Measurements from ENCODE around the gene EBI3.
"Not testable (repeated sequence)": the region's sequence is repeated elsewhere in the genome, so short reads cannot be mapped to it uniquely, and the experiment has no call there.

The EBI3 gene

GRCh38 chr19:4234142-4234861 lies 5.0 kb downstream of the EBI3 start:
- DNase-seq (ENCODE audit: low spot score in 2 of 2): no peak
- in situ Hi-C loops (cut with MboI; ENCODE audit: low sequenced_read_pairs): no loop called here
- H3K36me3 ChIP-seq (replicated peaks): no peaks in the 10 kb centered on the region
- H3K27me3 ChIP-seq (ENCODE audit: low read depth): no peaks in the 10 kb centered on the region
- no peaks in the 10 kb centered on the region for H3K9me3 ChIP-seq
- H3K4me3 ChIP-seq: no peak overlapping the region
- no peaks in the 10 kb centered on the region for H3K4me1 ChIP-seq

GRCh38 chr19:4234862-4235201 lies 5.5 kb downstream of the EBI3 start:
- Histone ChIP-seq H3K36me3 (replicated peaks) (no peaks in the 10 kb centered on the region), H3K4me1 (no peaks in the 10 kb centered on the region), H3K27me3 (ENCODE audit: low read depth) (no peaks in the 10 kb centered on the region), H3K4me3 (no peak overlapping the region), H3K9me3 (no peaks in the 10 kb centered on the region)
- in situ Hi-C loops (cut with MboI; ENCODE audit: low sequenced_read_pairs): no loop called here
- DNase-seq (ENCODE audit: low spot score in 2 of 2): no peak

- in situ Hi-C loops (cut with MboI; ENCODE audit: low sequenced_read_pairs): not testable (repeated sequence)
These were observed 8.2 kb downstream of the EBI3 start for GRCh38 chr19:4237510-4237909.

GRCh38 chr19:4238831-4239230 lies 9.5 kb downstream of the EBI3 start:
- in situ Hi-C loops (cut with MboI; ENCODE audit: low sequenced_read_pairs): no loop called here
- no peaks in the 10 kb centered on the region for H3K36me3 ChIP-seq (replicated peaks)
- no peak overlapping the region for H3K4me3 ChIP-seq
- H3K9me3 ChIP-seq: no peaks in the 10 kb centered on the region; the same call in 1 of the 2 replicates
- no peaks in the 10 kb centered on the region for H3K27me3 ChIP-seq (ENCODE audit: low read depth)
- DNase-seq (ENCODE audit: low spot score in 2 of 2): no peak
- H3K4me1 ChIP-seq: no peaks in the 10 kb centered on the region

More at GRCh38 chr19:4237510-4237909, 8.2 kb downstream of the EBI3 start:
- not testable (repeated sequence) for H3K9me3 ChIP-seq; H3K4me3 ChIP-seq; H3K27me3 ChIP-seq (ENCODE audit: low read depth); H3K4me1 ChIP-seq; H3K36me3 ChIP-seq (replicated peaks); DNase-seq (ENCODE audit: low spot score in 2 of 2)

GRCh38 chr19:4241824-4242430 lies 12.6 kb downstream of the EBI3 start:
- H3K36me3 ChIP-seq (replicated peaks): no peaks in the 10 kb centered on the region
- no peak for DNase-seq (ENCODE audit: low spot score in 2 of 2)
- H3K27me3 ChIP-seq (ENCODE audit: low read depth): no peaks in the 10 kb centered on the region
- H3K4me3 ChIP-seq: no peak overlapping the region
- H3K4me1 ChIP-seq: peaks cover 5% of the 10 kb centered on the region
- no peaks in the 10 kb centered on the region; the same call in 1 of the 2 replicates for H3K9me3 ChIP-seq
- in situ Hi-C loops (cut with MboI; ENCODE audit: low sequenced_read_pairs): no loop called here

GRCh38 chr19:4245938-4246337 lies 16.6 kb downstream of the EBI3 start:
- H3K4me1 ChIP-seq; H3K27me3 ChIP-seq (ENCODE audit: low read depth); DNase-seq (ENCODE audit: low spot score in 2 of 2); H3K9me3 ChIP-seq; in situ Hi-C loops (cut with MboI; ENCODE audit: low sequenced_read_pairs); H3K4me3 ChIP-seq: not testable (repeated sequence)
- H3K36me3 ChIP-seq (replicated peaks): peaks cover 14% of the 10 kb centered on the region

- no peaks in the 10 kb centered on the region for H3K9me3 ChIP-seq
- peaks cover 18% of the 10 kb centered on the region for H3K36me3 ChIP-seq (replicated peaks)
- in situ Hi-C loops (cut with MboI; ENCODE audit: low sequenced_read_pairs): no loop called here
- peak; percentile 95 to 100 for DNase-seq (ENCODE audit: low spot score in 2 of 2)
- H3K27me3 ChIP-seq (ENCODE audit: low read depth): no peaks in the 10 kb centered on the region
- peaks cover 5% of the 10 kb centered on the region for H3K4me1 ChIP-seq
- peak within 1 kb of the TSS; percentile 85 for H3K4me3 ChIP-seq
These were observed 17.7 kb downstream of the EBI3 start, which contains the start of gene YJU2 for GRCh38 chr19:4246767-4247593. TSS of gene YJU2 (plus strand) at chr19:4247080. CDS start at chr19:4247147, 67 bp downstream.

- no peaks in the 10 kb centered on the region for H3K4me1 ChIP-seq
- in situ Hi-C loops (cut with MboI; ENCODE audit: low sequenced_read_pairs): no loop called here
- H3K4me3 ChIP-seq: no peak overlapping the region
- peaks cover 6% of the 10 kb centered on the region; the same call in 1 of the 2 replicates for H3K9me3 ChIP-seq
- DNase-seq (ENCODE audit: low spot score in 2 of 2): no peak
- peaks cover 53% of the 10 kb centered on the region for H3K36me3 ChIP-seq (replicated peaks)
- no peaks in the 10 kb centered on the region for H3K27me3 ChIP-seq (ENCODE audit: low read depth)
These were observed 27.2 kb downstream of the EBI3 start for GRCh38 chr19:4256563-4256962.

- H3K27me3 ChIP-seq (ENCODE audit: low read depth): no peaks in the 10 kb centered on the region
- no peak overlapping the region for H3K4me3 ChIP-seq
- H3K9me3 ChIP-seq: peaks cover 6% of the 10 kb centered on the region; the same call in 1 of the 2 replicates
- in situ Hi-C loops (cut with MboI; ENCODE audit: low sequenced_read_pairs): no loop called here
- no peak for DNase-seq (ENCODE audit: low spot score in 2 of 2)
- H3K36me3 ChIP-seq (replicated peaks): peaks cover 53% of the 10 kb centered on the region
- H3K4me1 ChIP-seq: no peaks in the 10 kb centered on the region
These were observed 27.7 kb downstream of the EBI3 start for GRCh38 chr19:4257025-4257424.

GRCh38 chr19:4258181-4258580 lies 28.9 kb downstream of the EBI3 start:
- in situ Hi-C loops (cut with MboI; ENCODE audit: low sequenced_read_pairs): no loop called here
- H3K4me3 ChIP-seq: no peak overlapping the region
- DNase-seq (ENCODE audit: low spot score in 2 of 2): no peak
- H3K27me3 ChIP-seq (ENCODE audit: low read depth): no peaks in the 10 kb centered on the region
- H3K4me1 ChIP-seq: no peaks in the 10 kb centered on the region
- peaks cover 6% of the 10 kb centered on the region; the same call in 1 of the 2 replicates for H3K9me3 ChIP-seq
- H3K36me3 ChIP-seq (replicated peaks): peaks cover 47% of the 10 kb centered on the region

GRCh38 chr19:4260613-4261191 lies 31.4 kb downstream of the EBI3 start:
- Histone ChIP-seq H3K36me3 (replicated peaks) (peaks cover 32% of the 10 kb centered on the region), H3K4me3 (no peak overlapping the region), H3K9me3 (peaks cover 6% of the 10 kb centered on the region; the same call in 1 of the 2 replicates), H3K27me3 (ENCODE audit: low read depth) (no peaks in the 10 kb centered on the region), H3K4me1 (no peaks in the 10 kb centered on the region)
- no peak for DNase-seq (ENCODE audit: low spot score in 2 of 2)
- in situ Hi-C loops (cut with MboI; ENCODE audit: low sequenced_read_pairs): no loop called here

GRCh38 chr19:4264812-4265211 lies 35.5 kb downstream of the EBI3 start:
- no peak for DNase-seq (ENCODE audit: low spot score in 2 of 2)
- no peaks in the 10 kb centered on the region for H3K4me1 ChIP-seq
- H3K4me3 ChIP-seq: no peak overlapping the region

GRCh38 chr19:4266253-4267000 lies 37.1 kb downstream of the EBI3 start:
- Histone ChIP-seq H3K4me3 (no peak overlapping the region), H3K4me1 (no peaks in the 10 kb centered on the region), H3K36me3 (replicated peaks) (peaks cover 6% of the 10 kb centered on the region), H3K9me3 (no peaks in the 10 kb centered on the region), H3K27me3 (ENCODE audit: low read depth) (no peaks in the 10 kb centered on the region)
- in situ Hi-C loops (cut with MboI; ENCODE audit: low sequenced_read_pairs): loop anchor here (5.0 kb wide), 1 partner anchor 86 kb away; no protein-coding TSS in a partner anchor
- no peak for DNase-seq (ENCODE audit: low spot score in 2 of 2)

More at GRCh38 chr19:4264812-4265211, 35.5 kb downstream of the EBI3 start:
- peaks cover 9% of the 10 kb centered on the region for H3K36me3 ChIP-seq (replicated peaks)
- H3K9me3 ChIP-seq: no peaks in the 10 kb centered on the region
- in situ Hi-C loops (cut with MboI; ENCODE audit: low sequenced_read_pairs): loop anchor here (5.0 kb wide), 1 partner anchor 87 kb away; no protein-coding TSS in a partner anchor
- no peaks in the 10 kb centered on the region for H3K27me3 ChIP-seq (ENCODE audit: low read depth)

Data from HAP-1 (cell line).